ENCODE measurements around the gene CASR.

The CASR gene

GRCh38 chr3:122310361-122310760, 126.9 kb downstream of the CASR start:
- DNase-seq: no peak

- no peak for DNase-seq
These were observed 129.4 kb downstream of the CASR start for GRCh38 chr3:122312826-122313225.

- no peak for DNase-seq
These were observed 129.8 kb downstream of the CASR start for GRCh38 chr3:122313281-122313680.

DNA sequence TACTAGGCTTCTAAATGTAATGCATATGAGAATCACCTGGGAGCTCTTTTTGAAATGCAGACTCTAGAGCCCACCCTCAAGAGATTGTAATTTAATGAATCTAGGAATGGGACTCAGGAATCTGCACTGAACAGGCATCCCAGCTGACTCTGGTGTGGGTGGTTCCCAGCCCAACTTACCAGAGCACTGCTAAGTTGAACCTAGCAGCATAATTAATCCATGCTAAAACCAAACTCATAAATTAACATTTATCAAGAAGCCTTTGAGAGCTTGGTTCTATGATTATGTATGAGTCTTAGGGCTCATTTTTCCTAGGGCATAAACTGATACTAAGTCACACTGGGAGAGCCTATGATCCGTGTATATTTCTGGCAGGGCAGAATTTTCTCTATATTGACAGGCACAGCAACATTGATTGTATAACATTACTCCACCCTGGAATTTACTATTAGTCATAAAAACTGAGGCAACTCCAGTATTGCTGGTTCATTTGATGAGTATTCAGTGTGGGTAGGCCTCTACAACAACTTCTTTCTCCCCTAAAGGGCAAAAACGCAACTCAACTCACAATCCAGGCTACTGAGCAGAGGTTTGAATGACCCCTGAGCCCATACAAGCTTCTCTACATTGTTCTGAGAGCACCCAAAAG, 130.9 kb downstream of the CASR start:
- no peak for DNase-seq

GRCh38 chr3:122315619-122316018, 132.2 kb downstream of the CASR start:
- DNase-seq: no peak

GRCh38 chr3:122316368-122316767, 132.9 kb downstream of the CASR start:
- no peak for DNase-seq

- DNase-seq: no peak
These were observed 135.2 kb downstream of the CASR start for GRCh38 chr3:122318620-122319019.

DNA sequence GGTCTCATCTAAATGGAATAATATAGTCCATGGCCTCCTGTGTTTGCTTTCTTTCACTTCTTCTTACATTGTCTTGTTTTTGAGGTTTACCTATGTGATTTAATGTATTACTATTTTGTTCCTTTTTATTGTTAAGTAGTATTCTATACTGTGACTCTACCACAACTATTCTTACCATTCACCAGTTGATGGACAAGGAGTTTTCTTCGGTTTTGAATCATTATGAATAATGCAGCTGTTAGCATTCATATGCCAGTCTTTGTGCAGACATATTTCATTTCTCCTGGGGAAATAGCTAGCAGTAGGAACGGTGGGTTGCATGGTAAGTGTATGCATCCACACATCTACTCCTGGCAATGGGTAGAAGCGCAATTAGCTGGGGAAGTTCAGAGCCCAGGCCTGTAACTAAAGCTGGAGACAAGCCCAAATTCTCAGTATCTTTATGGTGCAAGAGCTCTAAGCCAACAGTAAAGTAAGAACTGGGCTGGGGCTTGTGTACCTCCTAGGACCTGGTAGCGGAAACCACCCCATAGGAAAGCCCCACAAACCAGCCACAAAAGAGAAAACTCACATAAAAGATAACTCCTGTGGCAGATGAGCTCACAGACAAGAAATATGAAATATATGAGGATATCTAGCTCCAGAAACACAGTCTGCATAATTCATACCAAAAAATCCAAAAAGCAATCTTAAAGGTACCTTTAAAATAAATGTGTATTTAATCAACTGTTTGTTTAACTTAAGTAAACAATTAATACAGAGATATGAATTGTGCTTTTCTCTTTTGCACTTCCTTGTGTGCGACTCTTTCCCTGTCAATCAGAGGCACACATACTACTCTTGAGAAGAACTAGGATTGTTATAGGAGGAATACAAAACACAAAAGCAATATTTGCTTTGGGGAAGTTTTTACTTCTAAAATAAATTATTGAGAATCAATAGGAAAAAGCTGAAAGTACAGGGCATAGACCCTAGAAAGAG, 138.9 kb downstream of the CASR start:
- no peak for DNase-seq

DNA sequence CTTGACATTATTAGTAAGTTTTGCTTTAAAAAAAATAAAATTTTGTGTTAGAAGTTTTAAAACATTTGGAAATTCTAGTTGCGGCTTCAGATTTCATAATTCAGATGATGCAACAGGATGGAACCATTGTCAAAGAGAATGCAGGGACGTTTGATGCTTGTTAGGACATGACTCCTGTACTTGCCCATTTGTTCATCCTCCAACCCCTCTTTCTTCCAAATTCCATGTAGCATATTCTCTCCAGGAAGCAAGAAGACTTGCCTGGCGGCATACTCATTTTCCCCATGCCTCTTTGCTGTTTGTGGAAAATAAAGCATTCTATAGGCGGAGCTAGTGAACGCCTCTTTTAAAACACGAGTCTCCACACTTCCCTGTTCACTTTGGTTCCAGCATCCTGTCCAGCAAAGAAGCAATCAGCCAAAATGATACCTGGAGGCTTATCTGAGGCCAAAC, 141.4 kb downstream of the CASR start, which contains the start of gene CSTA:
Gene CSTA (plus strand): TSS at position 378 of the 453 bp plus-strand sequence. CDS start 45 bp downstream, at position 423.
- DNase-seq: no peak

GRCh38 chr3:122325769-122326168, 142.3 kb downstream of the CASR start:
- no peak for DNase-seq

DNA sequence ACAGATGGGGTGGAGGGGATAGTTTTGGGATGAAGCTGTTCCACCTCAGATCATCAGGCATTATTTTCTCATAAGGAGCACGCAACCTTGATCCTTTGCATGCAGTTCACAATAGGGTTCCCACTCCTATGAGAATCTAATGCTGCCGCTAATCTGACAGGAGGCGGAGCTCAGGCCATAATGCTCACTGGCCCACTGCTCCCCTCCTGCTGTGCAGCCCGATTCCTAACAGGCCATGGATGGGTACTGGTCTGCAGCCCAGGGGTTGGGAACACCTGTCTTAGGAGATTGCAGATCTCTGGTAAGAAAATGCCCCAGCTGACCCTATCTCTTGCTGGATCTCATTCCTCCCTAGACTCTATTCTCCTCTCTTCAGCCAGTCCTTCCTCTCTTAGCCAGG, 148.4 kb downstream of the CASR start:
- DNase-seq: no peak

DNA sequence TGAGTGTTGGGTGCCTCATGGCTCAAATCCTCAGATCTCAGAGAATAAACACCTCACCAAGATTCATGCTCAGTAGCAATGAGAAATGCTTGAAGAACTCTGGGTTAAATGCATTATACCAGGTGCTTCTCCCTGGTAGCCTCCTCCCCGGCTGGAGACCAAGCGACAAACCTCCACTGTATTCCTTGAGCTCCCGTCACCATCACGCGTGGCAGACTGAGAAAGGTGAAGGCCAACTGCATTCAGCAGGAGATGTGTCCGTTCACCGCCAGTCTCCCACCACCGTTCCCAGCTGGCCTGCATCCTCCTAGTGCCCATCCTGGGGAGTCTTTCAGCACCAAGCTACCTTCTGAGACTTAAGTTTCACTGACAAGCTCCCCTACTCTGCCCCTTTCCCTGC, 149.1 kb downstream of the CASR start:
- DNase-seq: no peak
